Pons (tissue), 1 donor: ENCODE data around the gene PRDM8.
A peak's percentile ranks its signal among the peaks of the same experiment; 100 is the strongest.
"Not testable (repeated sequence)": the region's sequence is repeated elsewhere in the genome, so short reads cannot be mapped to it uniquely, and the experiment has no call there.

Experiments
- DNase-seq: peaks from one replicate; pipeline ENCODE4 v3.0.0-alpha.2; 2016; ENCODE audit warnings: low spot score

PRDM8 gene

GRCh38 chr4:80196922-80197573 is at the start of gene PRDM8:
PRDM8 (plus strand) TSS chr4:80197503; CDS start chr4:80200081, 2,578 bp downstream.
- peak; percentile 64 for DNase-seq

- no peak for DNase-seq
Observed at GRCh38 chr4:80150387-80151180, 46.7 kb upstream of the PRDM8 start.

GRCh38 chr4:80151981-80152380 is 45.3 kb upstream of the PRDM8 start:
- DNase-seq = no peak

GRCh38 chr4:80153874-80154544 is 43.3 kb upstream of the PRDM8 start:
- DNase-seq = no peak

GRCh38 chr4:80154545-80154933 is 42.8 kb upstream of the PRDM8 start:
- no peak for DNase-seq

GRCh38 chr4:80155316-80155982 is 41.9 kb upstream of the PRDM8 start:
- DNase-seq = no peak

GRCh38 chr4:80156410-80156809 is 40.9 kb upstream of the PRDM8 start:
- no peak for DNase-seq

- no peak for DNase-seq
Observed at GRCh38 chr4:80161413-80162058, 35.8 kb upstream of the PRDM8 start.

GRCh38 chr4:80162418-80162817 is 34.9 kb upstream of the PRDM8 start:
- DNase-seq = no peak

GRCh38 chr4:80165855-80166254 is 31.4 kb upstream of the PRDM8 start:
- DNase-seq = no peak

- no peak for DNase-seq
Observed at GRCh38 chr4:80171251-80171650, 26.1 kb upstream of the PRDM8 start.

GRCh38 chr4:80171656-80172055 is 25.6 kb upstream of the PRDM8 start:
- no peak for DNase-seq

- DNase-seq = no peak
Observed at GRCh38 chr4:80172203-80172602, 25.1 kb upstream of the PRDM8 start.

GRCh38 chr4:80173401-80173800 is 23.9 kb upstream of the PRDM8 start:
- DNase-seq = no peak

GRCh38 chr4:80173841-80174240 is 23.5 kb upstream of the PRDM8 start:
- DNase-seq = no peak

- not testable (repeated sequence) for DNase-seq
Observed at GRCh38 chr4:80177793-80178192, 19.5 kb upstream of the PRDM8 start.

GRCh38 chr4:80178964-80179363 is 18.3 kb upstream of the PRDM8 start:
- DNase-seq = no peak

- no peak for DNase-seq
Observed at GRCh38 chr4:80179637-80180161, 17.6 kb upstream of the PRDM8 start.

GRCh38 chr4:80180743-80181142 is 16.6 kb upstream of the PRDM8 start:
- DNase-seq = no peak

GRCh38 chr4:80182237-80182866 is 15.0 kb upstream of the PRDM8 start:
- peak; percentile 60 for DNase-seq
